ENCODE results near the gene CCDC102B. TPM values are rescaled to one million over a fixed set of nuclear protein-coding genes. Genes with fewer than 3 reads are reported as not detected.

CCDC102B gene
- total and polyA plus RNA-seq, 2 of the 8 experiments (the other 6 are each of a cell fraction or from before 2014, with no cell fraction given): 0.80 to 1.1 TPM

DNA sequence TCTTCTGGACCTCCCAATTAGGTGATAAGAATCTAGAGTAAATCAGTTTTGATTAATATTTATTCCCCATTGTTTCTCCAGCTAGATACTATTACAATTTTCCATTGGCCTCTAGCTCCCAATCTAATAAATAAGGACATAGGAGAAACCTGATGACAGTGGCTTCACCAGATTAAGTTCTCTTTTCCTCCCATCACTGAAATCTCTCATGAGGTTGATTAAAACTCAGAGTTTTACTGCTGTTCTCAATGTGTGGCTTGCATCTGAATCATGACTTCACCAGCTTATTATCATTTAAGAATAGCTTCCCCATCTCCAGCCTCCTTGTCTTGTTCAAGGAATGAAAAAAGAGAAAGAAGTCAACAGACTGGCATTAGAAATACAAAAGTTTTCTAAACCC, 3.9 kb upstream of the CCDC102B start:
- Histone ChIP-seq H2BK20ac (ENCODE audit: low read length) (no peak overlapping the region), H3K79me1 (ENCODE audit: low read depth, low read length) (no peaks in the 10 kb centered on the region), H4K20me1 (replicated peaks in 1 of 2; ENCODE audit: control insufficient read depth in 1 of 2, insufficient read depth in 2 of 2, low read length in 2 of 2) (no peaks in the 10 kb centered on the region), H3K23me2 (ENCODE audit: low read depth, low read length) (no peaks in the 10 kb centered on the region; the same call in 1 of the 2 replicates), H2BK120ac (replicated peaks; ENCODE audit: low read depth, low read length) (no peak overlapping the region), H2AK5ac (ENCODE audit: low read depth, low read length) (no peak overlapping the region), H4K5ac (ENCODE audit: insufficient read length, low read depth, low read length) (no peak overlapping the region), H3K4me2 (ENCODE audit: insufficient read depth in 1 of 2, low read depth in 2 of 2, low read length in 2 of 2) (no peak overlapping the region), H3K4me3 (ENCODE audit: extremely low read depth in 1 of 4, insufficient read depth in 2 of 4, low read depth in 3 of 4, low read length in 4 of 4) (no peak overlapping the region), H3K18ac (ENCODE audit: extremely low read depth, low read length) (no peak overlapping the region), H3K27ac (ENCODE audit: low read depth, low read length) (no peak overlapping the region), H3K56ac (replicated peaks; ENCODE audit: insufficient read length, low read depth, low read length) (no peak overlapping the region), H4K8ac (ENCODE audit: extremely low read depth, insufficient read depth, low read length) (no peak overlapping the region), H3K23ac (ENCODE audit: insufficient read length) (no peak overlapping the region), H3K27me3 (replicated peaks in 1 of 4; ENCODE audit: control insufficient read depth in 3 of 4, extremely low read depth in 1 of 4, insufficient read depth in 3 of 4, low read length in 3 of 4) (no peaks in the 10 kb centered on the region), H3K9ac (replicated peaks in 1 of 4; ENCODE audit: extremely low read depth in 1 of 4, low read depth in 3 of 4, low read length in 3 of 4) (no peak overlapping the region), H4K91ac (replicated peaks; ENCODE audit: insufficient read length, low read length) (no peak overlapping the region), H3K14ac (ENCODE audit: insufficient read length) (no peak overlapping the region), H2AFZ (ENCODE audit: low read length) (no peak overlapping the region), H3K79me2 (ENCODE audit: control insufficient read depth in 1 of 2, insufficient read depth in 2 of 2, low read length in 2 of 2) (no peaks in the 10 kb centered on the region), H3K4ac (replicated peaks; ENCODE audit: insufficient read length, low read depth, low read length) (no peak overlapping the region), H2BK5ac (ENCODE audit: low read depth, low read length) (no peak overlapping the region), H3K36me3 (ENCODE audit: control insufficient read depth in 2 of 4, insufficient read depth in 4 of 4, low read length in 3 of 4) (no peaks in the 10 kb centered on the region), H2BK12ac (ENCODE audit: low read depth, low read length) (no peak overlapping the region), H2BK15ac (ENCODE audit: low read length) (no peak overlapping the region), H3K4me1 (replicated peaks in 1 of 4; ENCODE audit: control insufficient read depth in 3 of 4, insufficient read depth in 4 of 4, low read length in 3 of 4) (no peaks in the 10 kb centered on the region), H3K9me3 (ENCODE audit: insufficient read depth in 2 of 2, low read depth in 1 of 2, low read length in 1 of 2) (no peaks in the 10 kb centered on the region)
- TF ChIP-seq BACH1 (IDR thresholded peaks at IDR 0.05; ENCODE audit: low read length): no peak
- TF ChIP-seq JUN (IDR thresholded peaks at IDR 0.05; ENCODE audit: low read depth, low read length): no peak
- TF ChIP-seq ASH2L (IDR thresholded peaks at IDR 0.05; ENCODE audit: low read length): no peak
- no peak for TF ChIP-seq HDAC6 (IDR thresholded peaks at IDR 0.05; ENCODE audit: low read depth, low read length)
- no peak for TF ChIP-seq SP4 (IDR thresholded peaks at IDR 0.05; ENCODE audit: low read length)
- TF ChIP-seq ZNF274 (IDR thresholded peaks at IDR 0.05; ENCODE audit: borderline replicate concordance, extremely low read depth, low read length): no peak
- no peak for TF ChIP-seq GABPA (IDR thresholded peaks at IDR 0.05; ENCODE audit: borderline replicate concordance, insufficient read depth, low read length)
- no peak for TF ChIP-seq MAFK (IDR thresholded peaks at IDR 0.05; ENCODE audit: low read depth, low read length)
- TF ChIP-seq CTBP2 (IDR thresholded peaks at IDR 0.05; ENCODE audit: borderline replicate concordance, insufficient read depth, insufficient read length, low read length): no peak
- TF ChIP-seq, protein P1, sequence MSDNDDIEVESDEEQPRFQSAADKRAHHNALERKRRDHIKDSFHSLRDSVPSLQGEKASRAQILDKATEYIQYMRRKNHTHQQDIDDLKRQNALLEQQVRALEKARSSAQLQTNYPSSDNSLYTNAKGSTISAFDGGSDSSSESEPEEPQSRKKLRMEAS (IDR thresholded peaks at IDR 0.05): no peak
- TF ChIP-seq CHD2 (IDR thresholded peaks at IDR 0.05; ENCODE audit: low read length): no peak
- TF ChIP-seq, protein P2, sequence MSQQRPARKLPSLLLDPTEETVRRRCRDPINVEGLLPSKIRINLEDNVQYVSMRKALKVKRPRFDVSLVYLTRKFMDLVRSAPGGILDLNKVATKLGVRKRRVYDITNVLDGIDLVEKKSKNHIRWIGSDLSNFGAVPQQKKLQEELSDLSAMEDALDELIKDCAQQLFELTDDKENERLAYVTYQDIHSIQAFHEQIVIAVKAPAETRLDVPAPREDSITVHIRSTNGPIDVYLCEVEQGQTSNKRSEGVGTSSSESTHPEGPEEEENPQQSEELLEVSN (IDR thresholded peaks at IDR 0.05): no peak
- no peak for TF ChIP-seq JUND (IDR thresholded peaks at IDR 0.05; ENCODE audit: low read length)
- no peak for TF ChIP-seq TAF1 (IDR thresholded peaks at IDR 0.05; ENCODE audit: low read depth, low read length)
- TF ChIP-seq NANOG (IDR thresholded peaks at IDR 0.05; ENCODE audit: insufficient read depth, low read depth, low read length, poor library complexity, severe bottlenecking): no peak
- no peak for TF ChIP-seq YY1 (IDR thresholded peaks at IDR 0.05; ENCODE audit: low read depth, low read length)
- ChIA-PET CTCF (ENCODE audit: partially characterized antibody) (interaction anchor here (0.7 kb wide), 1 partner anchor 973 kb away, joined by 3 read pairs; no protein-coding TSS in a partner anchor), POLR2A (ENCODE audit: partially characterized antibody) (no interaction called here)
- DNase-seq (ENCODE audit: low read depth in 1 of 2, low spot score in 2 of 2) (no peak), FAIRE-seq (no peak)
